ENCODE data around the gene CORO6. TPM values are rescaled to one million over a fixed set of nuclear protein-coding genes. Genes with fewer than 3 reads are reported as not detected.
A peak's percentile ranks its signal among the peaks of the same experiment; 100 is the strongest.

CORO6 gene
- total and polyA plus RNA-seq, 2 of the 13 experiments (the other 11 are each of a cell fraction or from before 2014, with no cell fraction given), result 0.42 to 0.82 TPM

DNA sequence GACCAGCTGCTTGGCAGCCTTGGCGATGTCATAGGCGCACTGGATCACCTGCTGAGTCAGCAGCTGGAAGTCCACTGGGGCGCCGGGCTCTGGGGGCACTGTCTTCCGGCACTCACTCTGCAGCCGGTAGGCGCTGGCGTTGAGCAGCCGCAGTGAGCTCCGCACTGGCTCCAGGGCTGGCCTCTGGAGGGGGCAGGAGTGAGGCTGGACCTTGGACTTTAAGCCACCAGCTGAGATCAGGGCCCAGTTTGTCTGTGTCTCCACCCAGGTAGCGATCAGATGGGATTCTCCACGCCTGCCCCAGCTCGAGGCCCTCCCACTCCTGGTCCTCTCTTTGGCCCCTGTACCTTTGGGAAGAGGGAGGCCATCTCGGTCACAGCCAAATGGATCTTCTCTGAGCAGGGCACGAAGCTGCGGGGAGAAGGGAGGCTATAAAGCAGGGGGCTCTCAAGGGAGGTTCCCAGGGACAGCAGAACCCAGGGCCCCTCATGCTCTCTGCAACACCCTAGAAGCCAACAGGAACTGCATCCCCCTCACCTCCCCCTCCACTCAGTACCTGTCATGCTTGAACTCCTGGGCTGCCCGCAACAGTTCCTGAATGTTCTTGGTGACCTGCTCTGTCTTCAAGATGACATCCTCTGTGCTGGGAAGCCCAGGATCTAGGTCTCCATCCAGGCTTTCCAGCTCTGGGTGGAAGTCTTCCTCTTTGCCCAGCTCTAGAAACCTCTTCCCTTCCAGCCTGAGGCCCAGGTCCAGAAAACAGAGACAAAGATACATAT lies 47.8 kb downstream of the CORO6 start (continued):
- TF ChIP-seq CEBPB (IDR thresholded peaks at IDR 0.05; ENCODE audit: borderline replicate concordance, low read depth, low read length) (no peak), SRSF1 (optimal IDR thresholded peaks at IDR 0.05; ENCODE audit: low read depth, low read length) (no peak), SIN3B (IDR thresholded peaks at IDR 0.05; ENCODE audit: low read length) (0 out of 2 replicates have a peak, but pooled peaks have one; percentile 29), TRIM24 (CRISPR knock-in tag; IDR thresholded peaks at IDR 0.05) (no peak), ZBTB3 (CRISPR knock-in tag; IDR thresholded peaks at IDR 0.05; ENCODE audit: borderline replicate concordance, low read depth) (peak; percentile 99), GABPA (IDR thresholded peaks at IDR 0.05; ENCODE audit: low read depth, low read length) (0 out of 2 replicates have a peak, but pooled peaks have one; percentile 20), GABPA (CRISPR knock-in tag; IDR thresholded peaks at IDR 0.05; ENCODE audit: low read depth) (peak; percentile 74), ZNF354B (CRISPR knock-in tag; IDR thresholded peaks at IDR 0.05) (0 out of 2 replicates have a peak, but pooled peaks have one; percentile 53), KLF13 (CRISPR knock-in tag; IDR thresholded peaks at IDR 0.05) (no peak)
- TF ChIP-seq, protein P1, sequence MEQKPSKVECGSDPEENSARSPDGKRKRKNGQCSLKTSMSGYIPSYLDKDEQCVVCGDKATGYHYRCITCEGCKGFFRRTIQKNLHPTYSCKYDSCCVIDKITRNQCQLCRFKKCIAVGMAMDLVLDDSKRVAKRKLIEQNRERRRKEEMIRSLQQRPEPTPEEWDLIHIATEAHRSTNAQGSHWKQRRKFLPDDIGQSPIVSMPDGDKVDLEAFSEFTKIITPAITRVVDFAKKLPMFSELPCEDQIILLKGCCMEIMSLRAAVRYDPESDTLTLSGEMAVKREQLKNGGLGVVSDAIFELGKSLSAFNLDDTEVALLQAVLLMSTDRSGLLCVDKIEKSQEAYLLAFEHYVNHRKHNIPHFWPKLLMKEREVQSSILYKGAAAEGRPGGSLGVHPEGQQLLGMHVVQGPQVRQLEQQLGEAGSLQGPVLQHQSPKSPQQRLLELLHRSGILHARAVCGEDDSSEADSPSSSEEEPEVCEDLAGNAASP (CRISPR knock-in tag; IDR thresholded peaks at IDR 0.05; ENCODE audit: borderline replicate concordance), result peak; percentile 52
- TF ChIP-seq, protein P2, sequence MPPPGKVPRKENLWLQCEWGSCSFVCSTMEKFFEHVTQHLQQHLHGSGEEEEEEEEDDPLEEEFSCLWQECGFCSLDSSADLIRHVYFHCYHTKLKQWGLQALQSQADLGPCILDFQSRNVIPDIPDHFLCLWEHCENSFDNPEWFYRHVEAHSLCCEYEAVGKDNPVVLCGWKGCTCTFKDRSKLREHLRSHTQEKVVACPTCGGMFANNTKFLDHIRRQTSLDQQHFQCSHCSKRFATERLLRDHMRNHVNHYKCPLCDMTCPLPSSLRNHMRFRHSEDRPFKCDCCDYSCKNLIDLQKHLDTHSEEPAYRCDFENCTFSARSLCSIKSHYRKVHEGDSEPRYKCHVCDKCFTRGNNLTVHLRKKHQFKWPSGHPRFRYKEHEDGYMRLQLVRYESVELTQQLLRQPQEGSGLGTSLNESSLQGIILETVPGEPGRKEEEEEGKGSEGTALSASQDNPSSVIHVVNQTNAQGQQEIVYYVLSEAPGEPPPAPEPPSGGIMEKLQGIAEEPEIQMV (CRISPR knock-in tag; IDR thresholded peaks at IDR 0.05; ENCODE audit: low read depth), result peak; percentile 55; the same call in 1 of the 2 replicates
- TF ChIP-seq, protein P3, sequence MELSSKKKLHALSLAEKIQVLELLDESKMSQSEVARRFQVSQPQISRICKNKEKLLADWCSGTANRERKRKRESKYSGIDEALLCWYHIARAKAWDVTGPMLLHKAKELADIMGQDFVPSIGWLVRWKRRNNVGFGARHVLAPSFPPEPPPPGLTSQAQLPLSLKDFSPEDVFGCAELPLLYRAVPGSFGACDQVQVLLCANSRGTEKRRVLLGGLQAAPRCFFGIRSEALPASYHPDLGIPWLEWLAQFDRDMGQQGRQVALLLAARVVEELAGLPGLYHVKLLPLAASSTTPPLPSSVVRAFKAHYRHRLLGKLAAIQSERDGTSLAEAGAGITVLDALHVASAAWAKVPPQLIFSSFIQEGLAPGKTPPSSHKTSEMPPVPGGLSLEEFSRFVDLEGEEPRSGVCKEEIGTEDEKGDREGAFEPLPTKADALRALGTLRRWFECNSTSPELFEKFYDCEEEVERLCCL (CRISPR knock-in tag; IDR thresholded peaks at IDR 0.05; ENCODE audit: borderline replicate concordance), result no peak
- TF ChIP-seq, protein P4, sequence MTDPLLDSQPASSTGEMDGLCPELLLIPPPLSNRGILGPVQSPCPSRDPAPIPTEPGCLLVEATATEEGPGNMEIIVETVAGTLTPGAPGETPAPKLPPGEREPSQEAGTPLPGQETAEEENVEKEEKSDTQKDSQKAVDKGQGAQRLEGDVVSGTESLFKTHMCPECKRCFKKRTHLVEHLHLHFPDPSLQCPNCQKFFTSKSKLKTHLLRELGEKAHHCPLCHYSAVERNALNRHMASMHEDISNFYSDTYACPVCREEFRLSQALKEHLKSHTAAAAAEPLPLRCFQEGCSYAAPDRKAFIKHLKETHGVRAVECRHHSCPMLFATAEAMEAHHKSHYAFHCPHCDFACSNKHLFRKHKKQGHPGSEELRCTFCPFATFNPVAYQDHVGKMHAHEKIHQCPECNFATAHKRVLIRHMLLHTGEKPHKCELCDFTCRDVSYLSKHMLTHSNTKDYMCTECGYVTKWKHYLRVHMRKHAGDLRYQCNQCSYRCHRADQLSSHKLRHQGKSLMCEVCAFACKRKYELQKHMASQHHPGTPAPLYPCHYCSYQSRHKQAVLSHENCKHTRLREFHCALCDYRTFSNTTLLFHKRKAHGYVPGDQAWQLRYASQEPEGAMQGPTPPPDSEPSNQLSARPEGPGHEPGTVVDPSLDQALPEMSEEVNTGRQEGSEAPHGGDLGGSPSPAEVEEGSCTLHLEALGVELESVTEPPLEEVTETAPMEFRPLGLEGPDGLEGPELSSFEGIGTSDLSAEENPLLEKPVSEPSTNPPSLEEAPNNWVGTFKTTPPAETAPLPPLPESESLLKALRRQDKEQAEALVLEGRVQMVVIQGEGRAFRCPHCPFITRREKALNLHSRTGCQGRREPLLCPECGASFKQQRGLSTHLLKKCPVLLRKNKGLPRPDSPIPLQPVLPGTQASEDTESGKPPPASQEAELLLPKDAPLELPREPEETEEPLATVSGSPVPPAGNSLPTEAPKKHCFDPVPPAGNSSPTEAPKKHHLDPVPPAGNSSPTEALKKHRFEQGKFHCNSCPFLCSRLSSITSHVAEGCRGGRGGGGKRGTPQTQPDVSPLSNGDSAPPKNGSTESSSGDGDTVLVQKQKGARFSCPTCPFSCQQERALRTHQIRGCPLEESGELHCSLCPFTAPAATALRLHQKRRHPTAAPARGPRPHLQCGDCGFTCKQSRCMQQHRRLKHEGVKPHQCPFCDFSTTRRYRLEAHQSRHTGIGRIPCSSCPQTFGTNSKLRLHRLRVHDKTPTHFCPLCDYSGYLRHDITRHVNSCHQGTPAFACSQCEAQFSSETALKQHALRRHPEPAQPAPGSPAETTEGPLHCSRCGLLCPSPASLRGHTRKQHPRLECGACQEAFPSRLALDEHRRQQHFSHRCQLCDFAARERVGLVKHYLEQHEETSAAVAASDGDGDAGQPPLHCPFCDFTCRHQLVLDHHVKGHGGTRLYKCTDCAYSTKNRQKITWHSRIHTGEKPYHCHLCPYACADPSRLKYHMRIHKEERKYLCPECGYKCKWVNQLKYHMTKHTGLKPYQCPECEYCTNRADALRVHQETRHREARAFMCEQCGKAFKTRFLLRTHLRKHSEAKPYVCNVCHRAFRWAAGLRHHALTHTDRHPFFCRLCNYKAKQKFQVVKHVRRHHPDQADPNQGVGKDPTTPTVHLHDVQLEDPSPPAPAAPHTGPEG (CRISPR knock-in tag; IDR thresholded peaks at IDR 0.05), result no peak
- TF ChIP-seq, protein P5, sequence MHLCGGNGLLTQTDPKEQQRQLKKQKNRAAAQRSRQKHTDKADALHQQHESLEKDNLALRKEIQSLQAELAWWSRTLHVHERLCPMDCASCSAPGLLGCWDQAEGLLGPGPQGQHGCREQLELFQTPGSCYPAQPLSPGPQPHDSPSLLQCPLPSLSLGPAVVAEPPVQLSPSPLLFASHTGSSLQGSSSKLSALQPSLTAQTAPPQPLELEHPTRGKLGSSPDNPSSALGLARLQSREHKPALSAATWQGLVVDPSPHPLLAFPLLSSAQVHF (CRISPR knock-in tag; IDR thresholded peaks at IDR 0.05), result no peak
- TF ChIP-seq, protein P6, sequence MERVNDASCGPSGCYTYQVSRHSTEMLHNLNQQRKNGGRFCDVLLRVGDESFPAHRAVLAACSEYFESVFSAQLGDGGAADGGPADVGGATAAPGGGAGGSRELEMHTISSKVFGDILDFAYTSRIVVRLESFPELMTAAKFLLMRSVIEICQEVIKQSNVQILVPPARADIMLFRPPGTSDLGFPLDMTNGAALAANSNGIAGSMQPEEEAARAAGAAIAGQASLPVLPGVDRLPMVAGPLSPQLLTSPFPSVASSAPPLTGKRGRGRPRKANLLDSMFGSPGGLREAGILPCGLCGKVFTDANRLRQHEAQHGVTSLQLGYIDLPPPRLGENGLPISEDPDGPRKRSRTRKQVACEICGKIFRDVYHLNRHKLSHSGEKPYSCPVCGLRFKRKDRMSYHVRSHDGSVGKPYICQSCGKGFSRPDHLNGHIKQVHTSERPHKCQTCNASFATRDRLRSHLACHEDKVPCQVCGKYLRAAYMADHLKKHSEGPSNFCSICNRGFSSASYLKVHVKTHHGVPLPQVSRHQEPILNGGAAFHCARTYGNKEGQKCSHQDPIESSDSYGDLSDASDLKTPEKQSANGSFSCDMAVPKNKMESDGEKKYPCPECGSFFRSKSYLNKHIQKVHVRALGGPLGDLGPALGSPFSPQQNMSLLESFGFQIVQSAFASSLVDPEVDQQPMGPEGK (CRISPR knock-in tag; IDR thresholded peaks at IDR 0.05), result peak; percentile 79
